ENCODE results near the gene HS1BP3.

The HS1BP3 gene

DNA sequence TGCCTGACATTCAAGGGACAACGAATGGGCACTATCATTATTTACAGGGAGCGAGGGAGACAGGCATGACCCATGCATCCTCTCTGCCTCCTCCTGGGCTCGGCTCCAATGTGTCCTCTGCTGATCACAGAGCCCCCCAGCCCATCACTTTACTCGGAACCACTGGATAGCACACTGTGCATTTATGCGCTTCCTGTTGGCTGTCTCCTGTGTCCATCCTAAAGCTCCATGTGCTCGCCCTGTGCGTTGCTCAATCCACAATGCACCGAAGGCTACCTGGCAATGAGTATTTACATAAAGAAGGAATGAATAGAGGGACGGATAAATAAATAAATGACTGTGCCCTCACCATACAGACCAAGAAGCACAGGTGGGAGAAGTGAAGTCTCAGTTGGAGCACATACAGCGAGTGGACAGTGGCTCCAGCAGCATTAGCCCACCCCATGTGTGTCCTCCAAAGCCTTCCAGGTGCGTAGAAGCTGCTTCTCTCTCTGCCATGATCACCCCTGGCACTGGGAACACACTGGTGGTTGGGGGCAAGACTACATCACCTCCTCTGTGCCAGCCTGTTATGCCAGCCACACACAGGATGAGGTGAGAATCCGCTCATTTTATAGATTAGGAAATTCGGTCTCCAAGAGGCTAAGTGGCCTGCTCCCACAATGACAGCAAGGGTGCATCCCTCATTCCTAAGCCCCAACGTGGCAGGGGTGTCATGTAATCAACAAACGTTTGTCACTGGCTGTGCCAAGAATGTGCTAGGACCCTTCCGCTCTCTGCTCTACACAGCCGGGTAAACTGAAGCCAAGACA is 13.7 kb upstream of the HS1BP3 start:
- in situ Hi-C loops (cut with HindIII; ENCODE audit: low sequenced_read_pairs) = no loop called here

GRCh38 chr2:20664071-20664390 is 13.1 kb upstream of the HS1BP3 start:
- in situ Hi-C loops (cut with HindIII; ENCODE audit: low sequenced_read_pairs) = no loop called here

GRCh38 chr2:20663196-20664070 is 12.5 kb upstream of the HS1BP3 start:
- in situ Hi-C loops (cut with HindIII; ENCODE audit: low sequenced_read_pairs) = no loop called here

DNA sequence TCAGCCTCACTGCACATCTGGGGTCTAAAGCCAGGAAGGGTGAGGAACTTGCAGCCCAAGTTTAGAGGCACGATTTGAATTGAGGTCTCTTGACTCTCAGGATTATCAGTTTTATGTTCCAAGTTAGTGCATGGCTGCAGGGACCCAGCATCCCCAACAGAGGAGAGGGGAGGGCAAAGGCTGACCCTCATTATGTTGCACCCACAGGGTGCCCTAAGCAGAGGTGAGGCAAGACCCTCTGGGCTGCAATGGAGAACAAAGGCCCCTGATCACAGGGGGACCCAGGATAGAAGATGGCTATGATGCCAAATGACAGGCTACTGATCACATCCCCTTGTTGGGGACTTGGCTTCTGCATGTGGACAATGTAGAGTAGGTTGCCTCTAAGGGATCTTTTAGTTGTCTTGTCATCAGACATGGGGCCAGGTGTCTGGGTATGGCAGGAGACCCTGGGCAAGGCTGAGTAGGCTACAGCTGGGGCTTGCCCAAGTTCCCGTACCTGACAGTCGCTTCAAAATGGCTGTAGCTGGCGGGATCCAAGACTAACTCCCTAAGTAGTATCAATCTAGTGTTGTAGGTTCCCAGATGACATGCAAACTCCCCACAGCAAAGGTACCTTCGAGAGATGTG is 11.5 kb upstream of the HS1BP3 start:
- in situ Hi-C loops (cut with HindIII; ENCODE audit: low sequenced_read_pairs) = no loop called here

- in situ Hi-C loops (cut with HindIII; ENCODE audit: low sequenced_read_pairs) = no loop called here
These were observed 10.8 kb upstream of the HS1BP3 start for GRCh38 chr2:20661421-20662307.

- in situ Hi-C loops (cut with HindIII; ENCODE audit: low sequenced_read_pairs) = no loop called here
These were observed 9.9 kb upstream of the HS1BP3 start for GRCh38 chr2:20660506-20661420.

DNA sequence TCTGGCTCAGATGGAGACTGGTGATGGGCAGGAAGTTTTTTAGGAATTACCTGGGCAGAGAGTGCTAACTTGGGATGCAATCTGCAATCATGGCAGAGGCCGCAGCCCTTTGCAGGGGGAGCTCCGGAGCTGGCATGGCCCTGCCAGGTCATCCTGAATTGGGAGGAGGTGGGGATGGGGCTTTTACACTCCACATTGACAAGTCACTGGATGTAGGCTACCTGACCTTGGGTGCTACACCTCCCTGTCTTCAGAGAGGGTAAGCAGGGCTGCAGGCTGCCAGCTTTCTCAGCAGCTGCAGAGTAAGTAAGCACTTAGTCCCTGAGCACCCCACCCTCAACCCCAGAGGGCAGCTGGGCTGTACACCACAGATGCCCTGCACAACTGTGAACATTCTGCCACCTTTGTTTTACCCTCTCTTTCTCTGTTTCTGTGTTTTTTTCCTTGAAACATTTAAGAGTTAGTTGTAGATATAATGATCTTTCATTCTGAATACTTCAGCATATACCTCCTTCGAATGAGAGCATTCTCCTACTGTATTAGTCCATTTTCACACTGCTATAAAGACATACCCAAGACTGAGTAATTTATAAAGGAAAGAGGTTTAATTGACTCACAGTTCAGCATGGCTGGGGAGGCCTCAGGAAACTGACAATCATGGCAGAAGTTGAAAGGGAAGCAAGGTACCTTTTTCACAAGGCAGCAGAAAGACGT is 6.8 kb upstream of the HS1BP3 start:
- in situ Hi-C loops (cut with HindIII; ENCODE audit: low sequenced_read_pairs) = no loop called here

DNA sequence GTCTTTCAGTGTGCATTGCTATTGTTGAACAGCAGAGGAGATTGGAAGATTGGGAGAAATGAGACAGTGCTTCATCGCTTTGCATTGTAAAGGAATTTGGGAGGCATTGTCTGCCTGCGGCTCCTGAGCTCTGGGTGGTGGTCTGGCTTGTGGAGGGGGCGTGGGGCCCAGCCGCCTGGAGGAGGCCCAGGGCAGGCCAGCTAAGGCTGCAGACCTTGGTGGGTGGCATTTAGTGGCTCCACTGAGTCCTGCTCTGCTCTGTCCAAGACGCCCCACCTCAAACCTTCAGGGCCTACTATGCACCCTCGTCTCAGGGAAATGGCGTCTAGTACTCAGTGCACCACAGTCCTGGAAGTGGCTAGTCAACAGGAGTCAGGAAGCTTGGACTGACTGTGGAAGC is 5.7 kb upstream of the HS1BP3 start:
- in situ Hi-C loops (cut with HindIII; ENCODE audit: low sequenced_read_pairs) = no loop called here

DNA sequence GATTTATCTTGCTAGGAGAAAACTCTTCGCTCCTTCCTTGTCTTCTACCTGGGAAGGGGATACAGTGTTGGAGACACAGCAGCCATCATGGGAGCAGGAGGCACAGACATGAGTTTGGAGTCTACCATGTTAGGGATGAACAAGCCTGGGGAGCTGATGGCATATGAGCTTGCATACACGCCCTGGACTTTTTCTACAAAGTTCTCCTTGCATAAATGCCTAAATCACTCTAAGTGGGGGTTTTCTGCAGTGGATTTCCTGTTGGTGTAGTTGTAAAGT is 3.6 kb upstream of the HS1BP3 start:
- in situ Hi-C loops (cut with HindIII; ENCODE audit: low sequenced_read_pairs) = no loop called here

DNA sequence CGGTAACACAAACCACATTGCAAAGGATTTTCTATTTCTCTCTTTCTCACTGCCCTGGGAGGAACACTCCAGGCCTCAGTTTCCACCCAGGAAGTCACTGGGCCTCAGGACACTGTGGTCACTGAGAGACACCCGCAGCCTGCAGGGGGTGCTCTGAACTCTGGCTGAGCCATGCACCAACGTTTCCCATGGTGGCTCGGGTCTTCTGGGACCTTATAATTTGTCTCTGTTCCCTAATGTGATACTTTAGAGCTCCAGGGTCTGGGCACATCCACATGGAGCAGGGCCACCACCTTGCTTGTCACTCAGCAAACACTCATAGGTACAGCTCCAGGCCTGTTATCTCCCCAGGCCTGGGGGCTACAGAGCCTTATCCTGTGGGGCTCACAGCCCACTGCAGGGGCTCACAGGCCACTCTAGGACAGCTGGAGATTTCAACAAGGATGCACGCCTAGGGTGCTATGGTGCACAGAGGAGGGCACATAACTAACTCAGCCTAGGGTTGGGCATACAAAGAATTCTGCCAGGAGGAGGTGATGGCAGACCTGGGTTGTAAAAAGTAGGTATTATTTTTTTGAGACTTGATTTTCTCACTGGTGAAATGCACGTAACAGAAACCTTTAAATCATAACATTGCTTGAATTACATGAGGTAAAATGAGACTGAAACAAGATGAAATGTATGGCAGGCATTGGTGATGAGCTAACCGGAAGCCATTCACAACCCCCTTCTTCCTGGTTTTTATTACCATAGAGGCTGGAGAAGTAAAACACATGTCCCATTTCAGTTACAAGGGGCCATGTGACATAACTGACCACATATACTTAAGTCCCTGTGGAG is 3.0 kb upstream of the HS1BP3 start:
- in situ Hi-C loops (cut with HindIII; ENCODE audit: low sequenced_read_pairs) = no loop called here

GRCh38 chr2:20652673-20653575 is 2.0 kb upstream of the HS1BP3 start:
- in situ Hi-C loops (cut with HindIII; ENCODE audit: low sequenced_read_pairs) = no loop called here

DNA sequence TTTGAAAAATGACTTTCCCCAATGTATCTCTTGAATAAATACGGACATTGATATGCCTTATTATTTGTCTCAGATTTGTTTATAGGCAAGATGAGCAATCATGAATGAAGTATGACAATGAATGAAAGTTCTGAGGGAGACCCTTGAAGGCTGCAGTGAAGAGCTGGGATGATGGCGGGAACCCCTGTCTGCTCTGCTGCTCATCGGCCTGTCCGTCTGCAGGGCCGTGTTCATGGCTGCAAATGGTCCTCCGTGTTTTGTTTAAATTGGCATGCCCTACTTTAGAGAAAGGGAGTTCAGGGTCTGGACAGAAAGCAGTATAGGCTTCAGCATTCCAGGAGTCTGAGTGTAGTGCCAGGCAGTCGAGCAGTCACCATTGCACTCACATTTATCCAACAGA is 1.2 kb upstream of the HS1BP3 start:
- in situ Hi-C loops (cut with HindIII; ENCODE audit: low sequenced_read_pairs) = no loop called here

DNA sequence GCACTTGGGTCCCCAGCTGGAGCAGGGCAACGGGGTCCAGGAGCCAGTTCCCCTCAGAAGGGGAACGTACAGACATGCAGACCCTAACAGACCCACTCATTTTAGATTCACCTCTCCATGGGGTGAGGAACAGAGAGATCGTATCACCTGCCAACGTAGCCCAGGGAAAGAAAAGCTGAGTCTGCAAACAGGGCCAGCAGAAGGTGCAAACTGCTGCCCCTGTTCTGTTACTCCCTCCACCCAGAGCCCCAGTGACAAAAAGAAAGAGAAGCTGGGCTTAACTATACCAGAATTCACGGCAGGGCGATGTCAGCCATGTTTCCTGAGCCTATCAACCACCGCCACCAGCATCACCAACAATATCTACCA is 817 bp upstream of the HS1BP3 start:
- in situ Hi-C loops (cut with HindIII; ENCODE audit: low sequenced_read_pairs) = no loop called here

- in situ Hi-C loops (cut with HindIII; ENCODE audit: low sequenced_read_pairs) = no loop called here
These were observed 463 bp downstream of the HS1BP3 start for GRCh38 chr2:20650393-20650876.

DNA sequence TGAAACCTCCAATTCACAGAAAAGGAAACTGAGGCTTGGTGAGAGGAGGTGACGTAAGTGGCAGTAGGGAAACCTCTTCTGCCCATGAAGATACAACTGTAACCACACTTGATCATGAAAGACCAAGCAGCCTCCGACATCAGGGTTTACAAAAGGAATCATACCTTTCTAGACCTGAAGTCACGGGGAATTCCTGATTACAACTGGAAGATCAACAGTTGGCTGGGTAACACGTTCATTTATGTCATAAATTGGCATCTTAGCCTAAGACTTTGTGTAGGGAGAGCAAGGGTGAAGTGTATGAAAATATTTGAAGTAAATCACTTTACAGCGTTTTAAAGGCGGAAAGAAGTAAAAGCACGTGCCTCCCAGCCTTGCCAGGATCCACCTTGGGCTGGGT is 922 bp downstream of the HS1BP3 start:
- in situ Hi-C loops (cut with HindIII; ENCODE audit: low sequenced_read_pairs) = no loop called here

- in situ Hi-C loops (cut with HindIII; ENCODE audit: low sequenced_read_pairs) = no loop called here
These were observed 1.3 kb downstream of the HS1BP3 start for GRCh38 chr2:20649576-20649975.

- in situ Hi-C loops (cut with HindIII; ENCODE audit: low sequenced_read_pairs) = no loop called here
These were observed 2.1 kb downstream of the HS1BP3 start for GRCh38 chr2:20648831-20649230.
